Frontal cortex (tissue), 4 donors: ENCODE results near the gene SH3PXD2A. TPM values are rescaled to one million over a fixed set of nuclear protein-coding genes. Genes with fewer than 3 reads are reported as not detected.

Experiments
- DNase-seq, 2 donors: peaks; one replicate each; pipeline ENCODE4 v3.0.0; 2012; ENCODE audit warnings: low spot score in 2 of 2
- FAIRE-seq: peaks from 2 replicates; lab custom pipeline; 2012; peaks lifted over from hg19 to GRCh38; lab: Jason Lieb, UNC
- total RNA-seq: library from RNA; depleted of rRNA; stranded (reverse); fragments of >200 nt; gene quantifications from one replicate; pipeline ENCODE4 v1.2.3, GENCODE V29; 2014
- donor health status: control.
- donor health status: control.
- donor health status: control.

The SH3PXD2A gene
- total RNA-seq, 1 donor from 2014 or later = 6.1 TPM

DNA sequence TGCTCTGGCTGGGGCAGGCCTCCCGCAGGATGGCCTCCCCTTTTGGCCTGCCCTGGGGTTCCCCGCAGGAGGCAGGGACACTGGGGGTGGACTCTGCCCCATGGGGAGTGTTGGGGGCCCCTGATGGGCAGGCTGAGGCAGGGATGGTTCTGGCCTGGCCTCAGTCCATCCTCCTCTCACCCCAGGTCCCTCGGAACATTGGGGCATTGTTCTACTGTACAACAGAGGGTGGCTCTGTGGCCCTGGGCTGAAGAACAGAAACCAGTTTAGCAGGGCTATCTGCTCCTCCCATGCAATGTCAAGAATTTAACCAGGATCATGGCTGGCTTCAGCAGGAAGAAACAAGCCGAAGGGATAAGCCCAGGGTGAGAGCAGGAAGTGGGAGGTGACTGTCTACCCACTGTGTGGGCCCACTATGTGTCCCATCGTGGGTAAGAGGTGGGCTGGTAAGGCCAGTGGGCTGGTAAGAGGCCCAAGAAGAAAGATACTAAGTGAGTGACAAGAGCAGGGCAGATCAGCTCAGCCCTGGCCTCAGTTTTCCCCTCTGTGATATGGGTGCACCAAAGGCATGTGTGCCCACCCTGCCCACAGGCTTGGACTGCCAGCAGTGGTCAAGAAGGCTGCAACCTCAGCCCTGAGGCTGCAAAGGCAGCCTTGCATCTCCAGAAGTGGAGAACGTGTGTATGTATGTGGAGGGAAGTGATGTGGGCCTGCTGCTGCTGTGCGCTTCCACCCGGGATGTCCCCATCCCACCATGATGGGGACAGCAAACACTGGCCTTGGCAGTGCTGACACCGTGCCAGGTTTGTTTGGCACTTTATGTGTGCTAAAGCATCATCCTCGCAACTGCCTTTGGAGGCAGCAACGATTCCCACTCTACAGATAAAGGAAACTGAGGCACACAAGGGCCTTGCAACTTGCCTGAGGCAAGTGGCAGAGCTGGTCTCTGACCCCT lies 138.9 kb downstream of the SH3PXD2A start:
- DNase-seq (peak in 1 of 2 donors; percentile 35), FAIRE-seq (no peak)

DNA sequence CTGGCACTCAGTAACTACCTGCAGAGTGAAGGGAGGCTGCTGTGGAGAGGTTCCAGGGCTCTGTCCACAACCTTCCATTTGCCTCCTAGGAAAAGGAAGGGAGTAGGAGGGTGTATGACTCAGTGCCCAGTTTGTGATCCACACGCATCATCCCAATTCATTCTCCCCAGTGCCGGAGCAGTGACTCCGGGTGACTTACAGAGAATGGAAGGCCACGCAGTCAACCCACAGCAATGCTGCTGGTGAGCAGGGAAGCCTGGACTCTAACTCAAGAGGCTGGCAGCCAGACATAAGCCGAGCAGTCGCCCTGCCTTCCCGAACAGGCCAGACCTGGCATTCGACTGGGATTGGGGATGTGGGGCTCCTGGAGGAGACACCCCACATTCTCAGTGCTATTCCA lies 139.9 kb downstream of the SH3PXD2A start:
- FAIRE-seq (no peak), DNase-seq (no peak)

DNA sequence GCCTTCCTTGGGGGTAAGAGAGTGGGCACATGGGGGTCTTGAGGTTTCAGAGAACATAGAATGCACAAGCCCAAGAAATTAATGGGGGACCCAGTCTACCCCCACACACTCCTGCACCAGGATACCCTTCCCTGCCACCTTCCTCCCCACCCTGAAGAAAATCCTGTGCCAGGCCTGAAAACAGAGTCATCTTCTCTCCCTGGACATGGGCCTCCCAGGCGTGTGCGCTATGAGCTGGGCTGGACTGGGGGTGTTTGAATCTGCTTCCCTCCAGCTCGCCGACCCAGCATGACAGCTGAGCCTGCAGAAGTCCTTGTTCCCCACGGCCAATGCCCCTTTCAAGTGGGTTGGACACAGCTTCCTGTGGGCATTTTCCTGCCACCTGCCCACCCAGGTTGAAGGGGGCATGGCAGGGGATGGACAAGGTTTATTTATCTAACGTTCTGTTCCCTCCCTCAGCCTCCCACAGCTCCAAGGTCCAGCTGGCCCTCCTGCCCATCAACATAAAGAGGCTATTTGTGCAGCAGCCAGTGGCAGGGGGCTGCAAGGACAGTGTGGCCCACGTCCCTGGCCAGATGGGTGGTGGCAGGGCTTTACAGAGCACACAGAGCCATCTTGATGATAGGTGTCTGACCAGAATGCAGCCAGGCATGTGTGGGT lies 141.0 kb downstream of the SH3PXD2A start:
- no peak for DNase-seq
- no peak for FAIRE-seq

DNA sequence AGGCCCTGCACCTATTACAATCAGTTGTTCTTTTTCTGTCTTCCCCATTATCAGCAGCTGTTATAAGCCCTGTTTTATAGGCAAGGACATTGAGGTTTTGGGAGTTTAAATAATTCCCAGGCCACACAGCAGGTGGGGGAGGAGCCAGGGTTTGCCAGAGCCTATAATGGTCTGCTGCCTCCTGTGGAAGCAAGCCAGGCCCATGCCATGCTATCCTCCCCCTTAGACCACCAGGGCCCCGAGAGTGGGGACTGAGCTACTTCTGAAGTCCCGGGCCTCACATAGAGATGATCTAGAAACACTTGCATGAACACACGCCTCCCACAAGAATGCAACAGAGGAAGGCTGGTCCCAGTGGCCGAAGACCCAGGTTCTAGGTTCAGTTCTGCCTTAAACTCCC lies 141.7 kb downstream of the SH3PXD2A start:
- DNase-seq = no peak
- no peak for FAIRE-seq

DNA sequence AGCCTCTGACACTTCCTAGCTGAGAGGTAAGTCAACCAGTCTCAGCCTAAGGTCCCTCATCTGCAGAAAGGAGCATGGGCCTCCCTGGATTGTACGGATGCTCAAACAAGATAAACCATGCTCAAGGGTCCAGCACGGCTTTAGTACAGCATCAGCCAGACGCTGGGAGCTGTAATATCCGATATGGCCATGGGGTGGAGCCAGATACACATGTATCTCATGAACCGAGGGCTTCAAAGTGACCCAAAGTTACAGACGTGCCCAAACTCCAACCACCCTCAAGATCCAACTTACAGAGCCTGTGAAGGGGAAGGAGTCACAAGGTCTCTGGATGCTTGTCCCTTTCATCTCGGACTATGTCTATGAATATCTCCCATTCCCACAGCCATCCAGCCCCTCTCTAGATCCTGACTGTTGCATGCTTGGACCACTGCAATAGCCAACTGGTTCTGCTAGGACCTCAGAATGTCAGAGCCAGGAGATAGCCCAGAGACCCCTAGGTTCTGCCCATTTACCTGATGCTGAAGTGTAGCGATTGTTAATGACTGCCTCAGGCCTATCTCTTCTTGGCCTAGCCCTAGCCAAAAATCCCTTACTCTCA lies 142.4 kb downstream of the SH3PXD2A start:
- FAIRE-seq (no peak), DNase-seq (peak; percentile 59 to 75)

DNA sequence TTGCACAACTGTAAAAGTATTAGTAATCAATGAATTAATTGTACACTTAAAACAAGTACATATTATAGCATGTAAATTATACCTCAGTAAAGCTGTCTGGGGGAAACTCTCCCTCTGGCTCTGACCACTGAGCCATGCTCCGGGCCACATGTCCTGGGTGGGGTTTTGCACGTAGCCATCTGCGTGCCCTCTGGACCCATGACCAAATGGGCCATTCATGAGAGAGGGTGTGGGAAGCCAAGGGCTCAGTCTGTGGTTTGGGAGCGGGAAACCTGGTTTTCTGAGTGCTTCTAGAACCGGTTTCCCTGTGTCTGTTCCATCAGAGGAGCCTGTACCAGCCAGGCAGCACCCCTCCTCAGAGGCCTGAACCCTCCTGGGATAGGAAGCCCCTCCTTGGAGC lies 143.2 kb downstream of the SH3PXD2A start:
- FAIRE-seq (no peak), DNase-seq (no peak)

DNA sequence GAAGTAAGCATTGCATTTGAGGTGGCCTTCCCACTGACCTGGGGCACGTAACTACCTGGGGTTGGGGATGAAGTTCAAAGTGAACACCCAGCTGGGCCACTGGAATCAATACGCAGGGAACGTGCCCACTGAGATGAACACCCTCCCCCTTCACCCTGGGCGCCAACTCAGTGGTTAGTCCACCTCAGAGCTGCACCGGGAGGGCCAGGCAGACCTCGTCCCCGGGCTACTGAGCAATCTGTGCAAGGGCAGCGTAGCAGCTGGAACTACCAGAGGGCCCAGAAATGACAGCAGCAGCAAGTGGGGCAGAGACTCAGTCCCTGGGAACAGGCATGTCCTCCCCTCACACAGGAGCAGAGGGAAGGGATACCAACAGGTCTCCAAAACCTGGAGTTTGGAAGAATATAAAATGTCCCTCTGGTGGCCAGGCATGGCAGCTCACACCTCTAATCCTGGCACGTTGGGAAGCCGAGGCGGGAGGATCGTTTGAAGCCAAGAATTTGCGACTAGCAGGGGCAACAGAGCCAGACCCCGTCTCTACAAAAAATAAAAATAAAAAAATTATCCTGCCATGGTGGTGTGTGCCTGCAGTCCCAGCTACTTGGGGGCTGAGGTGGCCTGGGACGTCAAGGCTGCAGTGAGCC lies 143.9 kb downstream of the SH3PXD2A start:
- FAIRE-seq (no peak), DNase-seq (no peak)

DNA sequence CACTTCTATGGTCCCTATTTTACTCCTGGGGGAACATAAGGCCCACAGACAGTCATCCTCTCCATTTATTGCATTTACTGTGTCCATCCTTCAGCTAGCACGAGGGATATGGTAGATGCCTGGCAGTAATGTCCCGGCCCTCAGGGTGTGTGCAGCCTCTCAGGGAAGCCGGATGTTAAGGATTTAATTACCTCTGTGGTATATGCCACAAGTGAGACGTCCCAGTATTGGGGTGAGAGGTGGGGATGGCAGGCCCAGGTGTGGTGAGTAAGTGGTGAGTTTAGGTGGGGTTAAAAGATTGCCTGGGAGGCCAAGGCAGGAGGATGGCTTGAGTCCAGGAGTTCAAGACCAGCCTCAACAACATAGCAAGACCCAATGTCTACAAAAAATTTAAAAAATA lies 144.9 kb downstream of the SH3PXD2A start:
- DNase-seq (no peak), FAIRE-seq (no peak)

DNA sequence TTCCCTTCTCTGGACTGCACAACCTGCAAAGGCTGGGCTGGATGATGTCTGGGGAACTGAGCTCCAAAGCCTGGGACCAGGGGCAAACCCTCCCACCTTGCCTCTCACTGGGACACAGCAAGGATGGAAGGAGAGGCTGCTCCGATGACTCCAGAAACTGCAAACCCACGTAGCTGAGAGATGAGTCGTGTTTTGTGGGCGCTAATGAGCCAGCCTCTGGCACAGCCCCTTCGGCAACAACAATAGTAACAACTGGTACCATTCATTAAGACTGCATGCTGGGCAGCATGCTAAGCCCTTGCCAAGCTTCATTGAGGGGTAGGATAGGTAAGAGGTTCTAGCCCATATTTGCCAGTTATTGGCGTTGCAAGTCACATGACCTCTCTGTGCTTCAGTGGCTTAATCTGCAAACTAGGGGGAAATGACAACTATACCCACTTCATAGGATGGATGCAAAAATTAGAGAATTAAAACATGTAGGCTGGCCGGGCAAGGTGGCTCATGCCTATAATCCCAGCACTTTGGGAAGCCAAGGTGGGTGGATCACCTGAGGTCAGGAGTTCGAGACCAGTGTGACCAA lies 145.9 kb downstream of the SH3PXD2A start:
- DNase-seq (peak in 1 of 2 donors; percentile 67), FAIRE-seq (no peak)

DNA sequence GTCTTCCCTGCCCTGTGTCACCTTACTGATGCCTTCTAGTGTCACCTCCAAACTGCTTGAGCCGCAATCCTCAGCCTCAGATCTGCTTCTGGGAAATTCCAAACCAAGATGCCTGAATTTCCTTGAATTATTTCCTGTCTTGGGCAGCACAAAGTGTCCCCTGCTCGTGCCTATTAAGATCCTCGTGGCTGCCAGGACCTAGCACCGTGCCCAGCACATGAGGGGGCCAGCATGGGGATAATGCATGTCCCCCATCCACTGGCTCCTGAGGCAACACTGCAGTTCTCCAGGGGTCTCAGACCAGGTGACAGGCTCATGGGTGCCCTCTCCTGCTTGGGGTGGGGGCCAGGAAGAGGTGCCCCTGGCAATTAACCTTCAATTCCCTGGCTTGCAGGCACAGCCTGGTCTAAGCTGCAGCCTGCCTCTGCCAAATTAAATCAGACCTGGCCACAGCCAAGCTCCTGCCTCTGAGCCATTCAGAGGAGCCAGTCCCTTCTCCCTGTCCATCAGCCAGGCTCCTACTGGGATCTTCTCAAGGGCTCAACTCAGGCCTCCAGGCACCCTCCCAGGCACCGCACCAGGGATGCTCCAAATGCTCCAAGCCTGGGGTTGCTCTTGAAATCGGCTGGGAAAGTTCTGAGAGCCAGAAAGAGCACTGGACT lies 146.6 kb downstream of the SH3PXD2A start:
- FAIRE-seq (no peak), DNase-seq (no peak)

DNA sequence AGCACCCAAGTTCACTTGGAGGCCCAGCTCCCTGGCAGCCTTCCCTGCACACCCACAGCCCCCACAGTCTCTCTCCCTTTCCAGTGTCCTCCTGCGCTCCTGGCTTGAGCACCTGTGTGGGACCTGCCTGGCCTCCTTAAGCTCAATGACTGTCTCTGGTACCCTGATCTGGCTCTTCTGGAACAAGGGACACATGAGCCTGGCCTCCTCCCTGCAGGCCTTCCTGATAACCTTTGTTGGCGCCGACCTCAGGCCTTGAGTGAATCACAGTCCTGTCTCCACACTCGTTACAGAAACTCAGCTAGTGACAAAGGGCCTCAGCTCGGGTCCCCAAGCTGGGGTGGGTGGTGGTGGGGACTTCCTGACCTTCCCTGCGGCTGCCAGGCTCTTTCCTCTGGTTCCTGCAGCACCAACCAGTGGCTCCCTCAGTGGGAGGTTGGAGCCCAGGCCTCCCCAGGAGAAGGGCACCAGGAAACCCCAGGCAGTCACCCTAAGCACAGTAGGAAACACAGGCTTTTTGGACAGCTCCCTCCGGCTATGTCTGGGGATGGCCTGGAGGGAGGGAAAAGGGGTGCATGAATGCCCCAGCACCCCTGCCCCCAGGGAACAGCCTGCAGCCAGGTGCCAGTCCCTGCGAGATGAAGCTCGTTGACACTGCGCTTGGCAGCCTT lies 147.3 kb downstream of the SH3PXD2A start:
- no peak for FAIRE-seq
- no peak for DNase-seq

DNA sequence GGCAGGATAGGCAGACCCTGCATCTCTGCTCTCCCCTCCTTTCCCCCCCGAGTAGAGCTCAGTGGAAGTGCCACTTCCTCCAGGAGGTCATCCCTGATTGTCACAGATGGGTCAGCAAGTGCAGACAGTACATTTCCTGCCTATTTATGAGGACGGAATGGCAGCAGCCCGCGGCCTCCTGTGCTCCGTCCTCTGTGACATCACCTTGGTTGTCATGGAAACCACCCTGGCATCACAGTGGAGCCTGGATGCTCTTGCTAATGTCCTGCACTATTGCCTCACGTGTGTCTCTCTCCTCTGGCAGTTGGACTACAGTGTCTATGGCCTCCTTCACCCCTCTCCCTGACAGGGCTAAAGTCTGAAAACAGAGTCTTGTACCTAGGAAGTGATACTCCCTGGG lies 148.6 kb downstream of the SH3PXD2A start:
- DNase-seq (no peak), FAIRE-seq (no peak)

DNA sequence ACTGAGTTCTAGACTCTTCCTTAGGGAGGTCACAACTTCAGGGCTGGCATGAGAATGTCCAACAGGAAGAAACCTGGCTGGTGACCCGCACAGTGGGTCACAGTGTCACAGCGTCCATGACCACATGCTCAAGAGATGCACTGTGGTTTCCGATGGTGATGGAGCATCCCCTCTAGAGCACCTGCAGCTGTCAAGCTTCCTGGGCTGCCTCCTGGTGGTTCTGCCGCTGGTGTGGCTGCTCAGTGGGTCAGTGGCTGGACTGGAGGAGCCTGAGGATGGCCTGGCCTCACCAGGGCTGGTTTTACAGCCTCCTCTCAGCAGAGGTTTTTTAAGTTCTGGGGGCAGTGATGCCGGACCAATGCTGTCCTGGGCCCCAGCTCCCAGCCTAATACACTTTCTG lies 149.3 kb downstream of the SH3PXD2A start:
- DNase-seq (no peak), FAIRE-seq (no peak)

DNA sequence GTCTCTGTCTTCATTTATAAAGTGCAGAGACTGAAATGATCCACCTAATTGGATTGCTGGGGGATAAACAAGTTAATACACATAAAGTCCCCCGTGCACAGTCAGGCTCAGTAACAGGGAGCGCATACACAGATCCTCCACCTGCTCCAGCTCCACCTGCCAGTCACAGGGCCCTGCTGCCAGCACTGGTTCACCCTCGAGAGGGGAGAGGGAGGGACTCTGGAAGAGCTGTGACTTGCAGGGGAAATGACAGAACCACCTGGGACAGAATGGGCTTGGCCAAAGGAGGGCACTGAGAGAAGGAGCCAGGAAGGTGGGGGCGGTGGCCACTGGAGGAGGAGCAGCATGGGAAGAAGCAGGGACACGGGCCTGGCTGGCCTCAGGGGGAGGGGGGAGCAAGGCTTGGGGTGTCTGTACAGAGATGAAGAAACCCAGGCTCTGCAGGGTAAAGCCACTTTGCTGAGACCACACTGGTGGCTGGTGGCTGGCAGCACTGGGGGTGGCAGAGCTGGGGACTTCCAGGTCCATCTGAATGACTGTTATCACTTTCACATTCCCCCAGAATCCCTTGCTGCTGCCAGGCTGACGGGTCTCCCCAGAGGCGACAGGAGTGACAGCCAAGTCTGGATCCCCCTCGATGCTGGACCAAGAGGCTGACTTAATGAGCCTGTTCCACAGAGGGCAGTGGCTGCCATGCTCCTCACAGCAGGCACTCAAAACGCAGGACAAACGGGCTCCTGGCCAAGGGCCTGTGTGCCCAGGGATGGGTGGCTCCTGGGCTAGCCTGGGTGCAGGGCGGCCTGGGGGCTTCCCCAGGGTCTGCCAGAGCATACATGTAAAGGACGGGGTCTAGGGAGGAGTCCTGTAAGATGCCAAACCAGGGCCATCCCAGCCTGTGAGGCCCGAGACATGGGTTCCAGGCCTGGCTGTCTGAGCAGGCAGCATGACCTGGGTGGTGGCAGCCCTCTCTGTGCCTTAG lies 151.1 kb downstream of the SH3PXD2A start:
- FAIRE-seq = no peak
- DNase-seq = no peak

DNA sequence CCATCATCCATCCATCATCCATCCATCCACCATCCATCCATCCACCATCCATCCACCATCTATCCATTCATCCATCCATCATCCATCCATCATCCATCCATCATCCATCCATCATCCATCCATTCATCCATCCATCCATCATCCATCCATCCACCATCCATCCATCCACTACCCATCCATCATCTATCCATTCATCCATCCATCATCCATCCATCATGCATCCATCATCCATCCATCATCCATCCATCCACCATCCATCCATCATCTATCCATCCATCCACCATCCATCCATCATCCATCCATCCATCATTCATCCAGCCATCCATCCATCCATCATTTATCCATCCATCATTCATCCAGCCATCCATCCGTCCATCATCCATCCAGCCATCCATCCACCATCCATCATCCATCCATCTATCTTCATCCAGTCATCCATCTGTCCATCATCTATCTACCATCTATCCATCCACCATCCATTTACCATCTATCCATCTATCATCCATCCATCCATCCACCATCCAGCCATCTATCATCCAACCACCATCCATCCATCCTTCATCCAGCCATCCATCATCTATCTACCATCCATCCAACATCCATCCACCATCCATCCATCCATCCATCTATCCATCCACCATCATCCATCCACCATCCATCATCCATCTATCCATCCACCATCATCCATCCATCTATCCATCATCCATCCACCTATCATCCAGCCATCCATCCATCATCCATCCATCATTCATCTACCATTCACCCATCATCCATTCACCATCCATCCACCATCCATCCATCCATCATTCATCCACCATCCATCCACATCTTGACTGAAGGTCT lies 153.8 kb downstream of the SH3PXD2A start:
- DNase-seq (no peak), FAIRE-seq (no peak)

DNA sequence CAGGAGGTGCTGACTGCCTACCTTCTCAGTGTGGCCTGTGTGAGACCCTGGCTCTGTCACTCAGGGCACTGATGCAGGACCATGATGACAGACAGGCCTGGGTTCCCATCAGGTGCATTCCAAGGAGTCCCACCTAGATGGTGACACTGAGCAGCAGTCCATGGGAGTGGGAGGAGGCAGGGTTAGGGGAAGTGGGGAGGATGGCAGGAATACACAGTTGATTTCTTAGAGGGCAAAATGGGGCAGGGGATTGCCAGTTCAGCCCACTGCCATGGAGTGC lies 155.0 kb downstream of the SH3PXD2A start:
- DNase-seq (no peak), FAIRE-seq (no peak)
